Duodenal mucosa (tissue), 2 donors: Measurements from ENCODE around the gene PNMA8A.

Experiments
- H3K27ac ChIP-seq: one replicate; pipeline ENCODE4 v1.7.0; 2013; ENCODE audit warnings: low read depth, low read length
- H3K27me3 ChIP-seq, 2 donors: one replicate each; pipeline ENCODE4 v1.7.0; 2013; ENCODE audit warnings: low read length in 2 of 2, control low read depth in 1 of 2; ENCODE audit not compliant: insufficient read depth in 2 of 2, control insufficient read depth in 1 of 2
- H3K36me3 ChIP-seq, 2 donors: one replicate each; pipeline ENCODE4 v1.7.0; 2013; ENCODE audit warnings: low read length in 2 of 2, control low read depth in 1 of 2; ENCODE audit not compliant: insufficient read depth in 2 of 2, control insufficient read depth in 1 of 2
- H3K4me1 ChIP-seq, 2 donors: one replicate each; pipeline ENCODE4 v1.7.0; 2013; ENCODE audit warnings: low read length in 2 of 2, control low read depth in 1 of 2; ENCODE audit not compliant: insufficient read depth in 2 of 2, control insufficient read depth in 1 of 2
- H3K4me3 ChIP-seq, 2 donors: one replicate each; pipeline ENCODE4 v1.7.0; 2013; ENCODE audit warnings: low read length in 2 of 2, low read depth in 1 of 2
- H3K9ac ChIP-seq, 2 donors: one replicate each; pipeline ENCODE4 v1.7.0; 2013; ENCODE audit warnings: low read length in 2 of 2, low read depth in 1 of 2
- H3K9me3 ChIP-seq, 2 donors: one replicate each; pipeline ENCODE4 v1.7.0; 2013; ENCODE audit warnings: low read length in 2 of 2, control low read depth in 1 of 2; ENCODE audit not compliant: control insufficient read depth in 1 of 2

Gene PNMA8A, protein sequence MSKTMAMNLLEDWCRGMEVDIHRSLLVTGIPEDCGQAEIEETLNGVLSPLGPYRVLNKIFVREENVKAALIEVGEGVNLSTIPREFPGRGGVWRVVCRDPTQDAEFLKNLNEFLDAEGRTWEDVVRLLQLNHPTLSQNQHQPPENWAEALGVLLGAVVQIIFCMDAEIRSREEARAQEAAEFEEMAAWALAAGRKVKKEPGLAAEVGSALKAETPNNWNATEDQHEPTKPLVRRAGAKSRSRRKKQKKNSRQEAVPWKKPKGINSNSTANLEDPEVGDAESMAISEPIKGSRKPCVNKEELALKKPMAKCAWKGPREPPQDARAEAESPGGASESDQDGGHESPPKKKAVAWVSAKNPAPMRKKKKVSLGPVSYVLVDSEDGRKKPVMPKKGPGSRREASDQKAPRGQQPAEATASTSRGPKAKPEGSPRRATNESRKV

DNA sequence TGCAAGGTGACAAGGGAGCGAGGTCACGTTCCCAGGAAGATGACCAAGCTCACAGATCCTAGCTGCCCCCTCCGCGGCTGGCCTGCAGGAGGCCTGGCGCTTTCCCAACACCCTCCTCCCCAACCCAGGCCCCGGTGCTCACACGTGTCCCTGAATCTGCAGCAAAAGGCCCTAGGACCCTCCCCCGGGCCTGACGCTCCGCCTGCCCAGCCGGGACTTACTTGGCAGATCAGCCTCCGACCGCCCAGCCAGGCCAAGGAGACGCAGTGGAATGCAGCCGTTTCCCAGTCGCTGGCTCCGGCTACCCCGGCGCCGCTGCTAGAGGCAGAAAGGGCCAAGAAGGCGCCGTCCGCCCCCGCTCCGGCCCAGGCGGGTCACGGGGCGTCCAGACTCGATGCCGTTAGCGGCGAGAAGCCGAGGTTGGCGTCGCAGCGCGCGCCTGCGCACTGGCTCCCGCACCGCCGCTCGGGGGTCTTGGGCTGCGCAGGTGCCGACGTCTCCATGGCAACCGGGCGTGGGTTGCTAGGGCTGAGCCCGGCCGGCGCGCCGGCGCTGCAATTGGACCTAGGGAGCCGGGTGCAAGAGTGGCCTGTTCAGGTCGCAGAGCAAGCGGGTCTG is at the start of gene PNMA8A:
Gene PNMA8A, minus strand, starts transcription at position 448 of the 618 bp plus-strand sequence. CDS start 528 bp downstream, outside the sequence.
- H3K9ac ChIP-seq, result peak within 1 kb of the TSS in 1 of 2 donors; percentile 18
- H3K4me1 ChIP-seq, result no peaks in the 10 kb centered on the region
- no peaks in the 10 kb centered on the region for H3K36me3 ChIP-seq
- H3K9me3 ChIP-seq, result no peaks in the 10 kb centered on the region
- H3K4me3 ChIP-seq, result peak within 1 kb of the TSS; percentile 22 to 48
- H3K27ac ChIP-seq, result no peak within 1 kb of the TSS
- H3K27me3 ChIP-seq, result peaks cover 10 to 15% of the 10 kb centered on the region in 2 donors

DNA sequence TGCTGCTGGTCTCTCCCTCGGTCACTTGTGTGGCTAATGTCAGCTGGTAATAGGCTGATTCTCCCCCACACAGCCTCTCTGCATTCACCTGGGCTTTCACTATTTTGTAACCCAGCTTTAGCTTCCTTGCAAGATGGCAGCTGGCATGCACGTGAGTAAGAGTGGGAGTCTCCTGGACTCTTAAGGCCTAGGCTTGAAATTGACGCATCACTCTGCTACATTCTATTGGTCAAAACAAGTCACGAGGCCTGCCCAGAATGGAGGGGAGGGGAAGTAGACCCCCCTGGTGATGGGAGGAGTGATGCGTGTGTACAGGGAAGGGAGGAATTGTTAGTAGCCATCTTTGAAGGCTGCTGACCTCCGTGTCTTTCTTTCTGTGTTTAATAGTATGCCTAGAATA is 49.3 kb upstream of the PNMA8A start:
- H3K27me3 ChIP-seq, result no peaks in the 10 kb centered on the region
- no peaks in the 10 kb centered on the region for H3K36me3 ChIP-seq
- H3K9me3 ChIP-seq, result no peaks in the 10 kb centered on the region
- no peak overlapping the region for H3K9ac ChIP-seq
- no peak overlapping the region for H3K27ac ChIP-seq
- H3K4me3 ChIP-seq, result no peak overlapping the region
- H3K4me1 ChIP-seq, result peaks cover 0 to 2% of the 10 kb centered on the region in 2 donors

DNA sequence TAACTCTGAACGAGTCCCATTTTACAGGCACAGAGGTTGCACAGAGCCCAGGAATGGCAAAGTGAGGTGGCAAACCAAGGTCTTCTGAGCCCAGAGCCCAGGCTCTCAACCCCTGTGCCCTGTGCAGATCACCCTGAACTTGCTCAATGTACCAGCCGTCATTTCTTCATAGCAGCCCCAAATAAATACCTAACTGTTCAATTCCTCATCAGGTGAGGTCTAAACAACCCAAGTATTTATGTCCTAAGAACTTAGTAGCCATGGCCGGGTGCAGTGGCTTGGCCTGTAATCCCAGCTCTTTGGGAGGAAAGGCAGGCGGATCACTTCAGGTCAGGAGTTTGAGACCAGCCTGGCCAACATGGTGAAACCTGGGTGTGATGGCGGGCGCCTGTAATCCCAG is 46.1 kb upstream of the PNMA8A start:
- H3K9ac ChIP-seq, result no peak overlapping the region
- H3K9me3 ChIP-seq, result no peaks in the 10 kb centered on the region
- no peak overlapping the region for H3K27ac ChIP-seq
- no peaks in the 10 kb centered on the region for H3K4me1 ChIP-seq
- H3K36me3 ChIP-seq, result no peaks in the 10 kb centered on the region
- H3K27me3 ChIP-seq, result no peaks in the 10 kb centered on the region
- no peak overlapping the region for H3K4me3 ChIP-seq

DNA sequence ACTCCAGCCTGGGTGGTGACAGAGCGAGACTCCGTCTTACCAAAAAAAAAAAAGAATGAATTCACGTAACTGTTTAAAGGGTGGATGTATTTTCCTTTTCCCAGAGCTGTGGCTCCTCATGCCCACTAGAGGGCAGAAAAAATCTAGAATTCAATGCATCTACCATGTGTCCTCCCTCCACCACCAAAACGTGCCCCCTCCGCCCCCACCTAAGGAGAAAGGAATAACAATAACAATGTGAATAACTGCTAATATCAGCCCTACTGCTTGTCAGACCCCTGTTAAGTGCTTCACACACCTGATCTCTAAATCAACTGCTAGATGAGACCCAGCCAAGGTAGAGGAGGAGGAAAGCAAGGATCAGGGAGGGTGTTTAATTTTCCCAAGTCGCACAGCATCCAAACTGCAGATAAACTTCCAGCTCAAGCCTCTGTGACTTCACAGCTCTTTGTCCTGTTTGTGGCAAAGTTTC is 44.6 kb upstream of the PNMA8A start:
- Histone ChIP-seq H3K27ac (no peak overlapping the region), H3K27me3 (no peaks in the 10 kb centered on the region), H3K4me1 (no peaks in the 10 kb centered on the region), H3K36me3 (no peaks in the 10 kb centered on the region), H3K9ac (no peak overlapping the region), H3K4me3 (no peak overlapping the region), H3K9me3 (no peaks in the 10 kb centered on the region)

DNA sequence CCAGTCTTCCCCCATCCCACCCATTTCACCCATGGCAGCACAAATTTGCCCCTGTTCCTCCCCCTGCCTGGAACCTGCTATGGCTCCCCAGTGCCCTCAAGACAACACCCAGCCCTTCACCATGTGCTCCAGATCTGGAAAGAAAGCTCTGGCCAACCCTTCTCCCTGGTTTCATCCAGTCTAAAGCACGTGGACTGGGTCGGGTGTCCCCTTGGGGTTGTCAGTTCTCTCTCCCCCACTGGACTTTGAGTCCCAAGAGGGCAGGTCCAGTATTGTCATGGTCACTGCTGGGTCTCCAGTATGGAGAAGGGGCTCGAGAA is 43.9 kb upstream of the PNMA8A start:
- Histone ChIP-seq H3K4me3 (no peak overlapping the region), H3K9me3 (no peaks in the 10 kb centered on the region), H3K27ac (no peak overlapping the region), H3K36me3 (no peaks in the 10 kb centered on the region), H3K9ac (no peak overlapping the region), H3K27me3 (no peaks in the 10 kb centered on the region), H3K4me1 (no peaks in the 10 kb centered on the region)

DNA sequence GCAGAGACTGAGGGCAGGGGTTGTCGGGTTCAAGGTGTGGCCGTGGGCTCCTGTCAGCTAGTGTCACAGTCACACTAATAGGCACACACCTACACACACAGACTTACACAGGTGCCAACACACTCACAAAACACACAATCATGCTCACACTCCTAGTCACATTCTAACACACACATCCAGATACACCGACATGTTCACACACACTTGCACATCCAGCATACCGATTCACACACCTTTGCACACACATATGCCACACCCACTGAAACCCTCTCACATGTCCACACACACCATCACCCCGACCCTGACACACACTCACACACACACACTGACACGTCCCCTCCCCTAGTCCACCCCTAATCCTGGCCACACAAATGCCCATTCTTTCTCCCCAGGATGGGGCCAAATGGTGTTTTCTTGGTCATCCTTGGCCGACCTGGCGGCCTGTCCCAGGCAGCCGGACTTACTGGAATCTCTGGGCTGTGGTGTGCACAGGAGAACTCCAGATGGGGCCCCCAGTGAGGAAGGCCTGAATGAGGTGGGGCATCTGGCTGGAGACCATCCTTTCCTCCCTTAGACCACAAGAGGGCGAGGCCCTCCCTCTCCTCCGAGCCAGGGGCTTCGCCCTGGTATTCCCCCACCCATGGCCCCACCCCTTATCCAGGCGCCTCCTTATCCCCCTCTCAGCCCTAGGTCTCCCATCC is 43.4 kb upstream of the PNMA8A start:
- Histone ChIP-seq H3K36me3 (no peaks in the 10 kb centered on the region), H3K9me3 (no peaks in the 10 kb centered on the region), H3K9ac (no peak overlapping the region), H3K27me3 (no peaks in the 10 kb centered on the region), H3K4me1 (no peaks in the 10 kb centered on the region), H3K27ac (no peak overlapping the region), H3K4me3 (no peak overlapping the region)

DNA sequence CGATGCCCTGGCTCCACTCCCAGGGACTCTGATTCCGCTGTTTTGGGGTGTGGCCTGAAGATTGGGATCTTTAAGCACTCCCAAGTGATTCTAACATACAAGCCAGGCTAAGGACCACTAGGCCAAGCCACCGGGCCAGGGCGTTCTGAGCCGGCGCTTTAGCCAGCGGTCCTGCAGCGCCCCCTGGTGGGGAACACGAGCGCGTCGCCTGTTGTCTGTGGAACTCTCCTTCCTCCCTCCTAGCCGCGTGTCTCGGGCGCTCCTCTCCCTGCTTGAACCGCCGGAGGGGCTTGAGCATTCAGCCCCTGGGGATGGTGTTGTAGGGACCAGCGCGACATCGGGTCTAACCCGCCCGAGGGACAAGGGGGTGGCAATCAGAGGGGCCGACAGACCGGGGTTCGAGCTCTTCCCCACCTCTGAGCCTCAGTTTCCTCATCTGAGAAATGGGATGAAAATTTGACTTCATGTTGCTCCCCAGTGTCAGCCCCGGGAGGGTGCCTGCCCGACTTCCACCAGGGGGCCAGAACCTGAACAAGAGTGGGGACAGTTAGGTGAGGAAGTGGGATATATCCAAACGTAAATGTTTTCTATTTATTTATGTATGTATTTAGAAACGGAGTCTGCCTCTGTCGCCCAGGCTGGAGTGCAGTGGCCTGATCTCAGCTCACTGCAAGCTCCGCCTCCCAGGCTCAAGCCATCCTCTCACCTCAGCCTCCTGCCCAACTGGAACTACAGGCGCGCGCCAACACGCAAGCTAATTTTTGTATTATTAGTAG is 42.3 kb upstream of the PNMA8A start:
- H3K36me3 ChIP-seq, result no peaks in the 10 kb centered on the region
- H3K9me3 ChIP-seq, result no peaks in the 10 kb centered on the region
- H3K4me3 ChIP-seq, result no peak overlapping the region
- H3K4me1 ChIP-seq, result no peaks in the 10 kb centered on the region
- no peak overlapping the region for H3K9ac ChIP-seq
- no peak overlapping the region for H3K27ac ChIP-seq
- H3K27me3 ChIP-seq, result no peaks in the 10 kb centered on the region

DNA sequence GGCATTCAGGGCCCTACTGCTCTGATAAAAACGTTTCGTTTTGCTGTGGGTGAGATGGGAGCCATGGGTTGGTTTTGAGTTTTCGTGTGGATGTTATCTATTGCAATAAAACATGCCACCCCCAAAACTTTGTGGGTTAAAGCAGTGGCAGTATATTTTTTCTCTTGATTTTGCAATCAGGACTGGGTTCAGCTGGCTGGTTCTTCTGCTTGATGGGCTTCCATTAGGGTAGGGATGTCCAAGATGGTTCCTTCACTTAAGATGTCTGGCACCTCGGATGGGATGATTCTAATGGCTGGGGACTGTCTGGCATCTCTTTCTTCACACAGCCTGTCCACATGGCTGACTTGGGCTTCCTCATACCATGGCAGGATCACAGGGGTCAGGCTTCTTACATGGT is 39.9 kb upstream of the PNMA8A start:
- no peaks in the 10 kb centered on the region for H3K27me3 ChIP-seq
- no peak overlapping the region for H3K4me3 ChIP-seq
- H3K9ac ChIP-seq, result no peak overlapping the region
- no peaks in the 10 kb centered on the region for H3K36me3 ChIP-seq
- no peaks in the 10 kb centered on the region for H3K4me1 ChIP-seq
- H3K27ac ChIP-seq, result no peak overlapping the region
- no peaks in the 10 kb centered on the region for H3K9me3 ChIP-seq

DNA sequence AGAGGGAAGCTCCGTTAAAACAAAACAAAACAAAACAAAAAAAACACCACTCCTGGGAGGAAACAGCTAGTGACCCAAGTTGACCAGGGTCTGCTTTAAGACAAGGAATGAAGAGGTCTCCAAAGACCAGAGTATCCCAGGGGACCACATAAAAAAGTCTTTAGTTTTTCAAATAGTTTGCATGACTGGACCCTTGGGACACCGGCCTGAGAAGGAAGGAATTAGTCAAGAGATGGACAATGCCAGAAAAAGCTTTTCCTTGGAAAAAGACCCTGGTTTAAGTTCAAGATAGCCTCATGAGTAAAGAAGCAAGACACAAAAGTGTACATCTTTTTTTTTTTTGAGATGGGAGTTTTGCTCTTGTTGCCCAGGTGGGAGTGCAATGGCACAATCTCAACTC is 36.8 kb upstream of the PNMA8A start:
- no peaks in the 10 kb centered on the region for H3K36me3 ChIP-seq
- H3K4me3 ChIP-seq, result no peak overlapping the region
- H3K4me1 ChIP-seq, result no peaks in the 10 kb centered on the region
- no peak overlapping the region for H3K9ac ChIP-seq
- no peaks in the 10 kb centered on the region for H3K9me3 ChIP-seq
- no peak overlapping the region for H3K27ac ChIP-seq
- H3K27me3 ChIP-seq, result no peaks in the 10 kb centered on the region
